GM12801 (cell line): Measurements from ENCODE around the gene MAPRE2.

Source experiments
- CTCF ChIP-seq: IDR thresholded peaks from one replicate; pipeline ENCODE4 v1.5.1; 2011; ENCODE audit warnings: control low read depth; ENCODE audit not compliant: insufficient read length; ENCODE audit errors: extremely low read depth

Gene MAPRE2

GRCh38 chr18:35002120-35002519 is 39.1 kb upstream of the MAPRE2 start:
- no peak for TF ChIP-seq CTCF

GRCh38 chr18:35005963-35006577 is 35.1 kb upstream of the MAPRE2 start:
- no peak for TF ChIP-seq CTCF

GRCh38 chr18:35010156-35010555 is 31.1 kb upstream of the MAPRE2 start:
- TF ChIP-seq CTCF = no peak

- no peak for TF ChIP-seq CTCF
Measured at GRCh38 chr18:35010993-35011392, 30.2 kb upstream of the MAPRE2 start.

- TF ChIP-seq CTCF = no peak
Measured at GRCh38 chr18:35019933-35020332, 21.3 kb upstream of the MAPRE2 start.

GRCh38 chr18:35022426-35023001 is 18.7 kb upstream of the MAPRE2 start:
- no peak for TF ChIP-seq CTCF

GRCh38 chr18:35024196-35024595 is 17.0 kb upstream of the MAPRE2 start:
- no peak for TF ChIP-seq CTCF
